GM12878 (cell line): ENCODE data around the gene ACTR1B. TPM values are rescaled to one million over a fixed set of nuclear protein-coding genes. Genes with fewer than 3 reads are reported as not detected.

Experiments used
- ATAC-seq: fragments of 200-7000 bp; cut with Tn5 transposase; 3 replicates; pipeline ENCODE4 v1.9.1; 2020; ENCODE audit warnings: mild to moderate bottlenecking, moderate library complexity
- BruUV-seq: library from RNA; stranded (reverse); fragments of 400-500 nt; replicated peaks from 2 replicates; lab custom pipeline; 2021; lab: Mats Ljungman, UMichigan
- CTCF ChIA-PET: fragments of 300-600 bp; sonication (Branson Sonifier 250); formaldehyde crosslinking; extraction: SDS; loops from one replicate; lab custom pipeline; 2021; ENCODE audit warnings: inconsistent platforms; lab: Yijun Ruan, JAX
- POLR2A ChIA-PET: fragments of 350-600 bp; formaldehyde crosslinking; extraction: SDS; loops from one replicate; lab custom pipeline; 2021; ENCODE audit warnings: inconsistent platforms; lab: Charles Lee
- RAD21 ChIA-PET: fragments of 300-600 bp; sonication (Branson Sonifier 250); formaldehyde crosslinking; loops from one replicate; lab custom pipeline; 2023; ENCODE audit warnings: antibody characterized with exemption; ENCODE audit not compliant: unreplicated experiment; lab: Charles Lee
- SMC1A ChIA-PET: fragments of 300-600 bp; sonication (Branson Sonifier 250); formaldehyde crosslinking; loops from one replicate; lab custom pipeline; 2023; ENCODE audit not compliant: unreplicated experiment, uncharacterized antibody; lab: Charles Lee
- DNase-seq: peaks from one replicate; pipeline ENCODE4 v3.0.0-alpha.2; 2011; ENCODE audit warnings: low read depth, low spot score
- FAIRE-seq: peaks from 3 replicates; lab custom pipeline; 2011; peaks lifted over from hg19 to GRCh38; lab: Jason Lieb, UNC
- H2AFZ ChIP-seq: 2 replicates; pipeline ENCODE4 v1.6.0; 2011; ENCODE audit warnings: low read depth, low read length, control low read depth; ENCODE audit not compliant: control insufficient read depth
- H3K27ac ChIP-seq: 2 replicates; pipeline ENCODE4 v1.5.1; 2011; ENCODE audit warnings: control low read depth; ENCODE audit not compliant: control insufficient read depth, insufficient read depth
- H3K27me3 ChIP-seq, 2 experiments: replicated peaks in 1 of 2; 2 replicates each; pipeline versions ENCODE4 v1.6.0 to v1.6.1; 2011; ENCODE audit warnings: low read length in 1 of 2; ENCODE audit not compliant: control insufficient read depth in 2 of 2, insufficient read depth in 2 of 2
- H3K36me3 ChIP-seq, 2 experiments: 2 replicates each; pipeline ENCODE4 v1.5.1; 2011; ENCODE audit warnings: low read length in 1 of 2; ENCODE audit not compliant: control insufficient read depth in 2 of 2, insufficient read depth in 2 of 2
- H3K4me1 ChIP-seq: 2 replicates; pipeline ENCODE4 v1.6.1; 2011; ENCODE audit warnings: mild to moderate bottlenecking, low read length, moderate library complexity, mixed read lengths; ENCODE audit not compliant: control insufficient read depth, insufficient read depth
- H3K4me2 ChIP-seq: 2 replicates; pipeline ENCODE4 v1.6.0; 2011; ENCODE audit warnings: control low read depth; ENCODE audit not compliant: control insufficient read depth, insufficient read depth
- H3K4me3 ChIP-seq: fragments of 200-600 bp; sonication (generic); 2 replicates; pipeline ENCODE4 v1.5.1; 2016
- H3K79me2 ChIP-seq: 2 replicates; pipeline ENCODE4 v1.6.0; 2011; ENCODE audit warnings: low read length; ENCODE audit not compliant: control insufficient read depth, insufficient read depth
- H3K9ac ChIP-seq: 2 replicates; pipeline ENCODE4 v1.8.0; 2011; ENCODE audit warnings: low read length, control low read depth, mixed read lengths; ENCODE audit not compliant: control insufficient read depth, insufficient read depth
- H3K9me3 ChIP-seq: replicated peaks from 3 replicates; pipeline ENCODE4 v1.5.1; 2011; ENCODE audit warnings: mild to moderate bottlenecking, low read length; ENCODE audit not compliant: control insufficient read depth, insufficient read depth
- H4K20me1 ChIP-seq: 2 replicates; pipeline ENCODE4 v1.6.0; 2011; ENCODE audit not compliant: control insufficient read depth, insufficient read depth
- EP300 ChIP-seq, 2 experiments: fragments of 150-350 bp in 1 of 2; IDR thresholded peaks; 2 replicates each; pipeline ENCODE4 v1.6.1; 2011 to 2012; ENCODE audit warnings: low read depth in 2 of 2, low read length in 2 of 2, borderline replicate concordance in 1 of 2, improper control_type of control experiment in 1 of 2, inconsistent platforms in 1 of 2; ENCODE audit not compliant: control insufficient read depth in 1 of 2
- ESRRA ChIP-seq: IDR thresholded peaks from 2 replicates; pipeline ENCODE4 v1.6.1; 2012; ENCODE audit warnings: mild to moderate bottlenecking, low read length, improper control_type of control experiment
- RUNX3 ChIP-seq: IDR thresholded peaks from 2 replicates; pipeline ENCODE4 v1.6.1; 2012; ENCODE audit warnings: low read length, inconsistent platforms
- TBL1XR1 ChIP-seq: IDR thresholded peaks from 2 replicates; pipeline ENCODE4 v1.6.1; 2012; ENCODE audit warnings: low read depth, low read length, improper control_type of control experiment
- TCF12 ChIP-seq: IDR thresholded peaks from 2 replicates; pipeline ENCODE4 v1.6.1; 2011; ENCODE audit warnings: low read depth, mild to moderate bottlenecking, low read length
- ZZZ3 ChIP-seq: IDR thresholded peaks from 2 replicates; pipeline ENCODE4 v1.6.1; 2011; ENCODE audit warnings: low read depth; ENCODE audit not compliant: control insufficient read depth, insufficient read length
- WGBS: methylation state at CpG from one replicate; pipeline ENCODE4 v1.1.6; 2016; ENCODE audit warnings: low lambda C conversion rate; ENCODE audit not compliant: insufficient replicate concordance, insufficient coverage; ENCODE audit errors: missing lambda C conversion rate; 5-methylcytosine and 5-hydroxymethylcytosine counted together
- in situ Hi-C: fragments of 300-500 bp; cut with MboI; formaldehyde crosslinking; loops from 9 replicates; pipeline ENCODE4 v1.14.3; 2018; ENCODE audit warnings: mixed read lengths
- intact Hi-C: fragments of 100-400 bp; cut with micrococcal nuclease; formaldehyde crosslinking; loops from one replicate; pipeline ENCODE4 v1.14.2; 2022; ENCODE audit not compliant: unreplicated experiment
- polyA plus RNA-seq, 11 experiments: library from polyadenylated mRNA; depleted of rRNA in 4 of 11; unstranded in 6 of 11; stranded (reverse) in 5 of 11; fragments of >200 nt; fragmentation: Nextera tagmentation in 4 of 11; fragmentation: Illumina TruSeq in 1 of 11; extraction: Ambion mirVana in 4 of 11; extraction: Trizol in 1 of 11; gene quantifications; 1 replicate in 1 of 11; 2 replicates in 10 of 11; pipeline versions ENCODE4 v1.2.1 to v1.2.3, GENCODE V29; 2011 to 2016; ENCODE audit warnings: inconsistent platforms in 2 of 11, missing spikeins in 2 of 11, low read depth in 1 of 11
- total RNA-seq, 4 experiments: library from RNA; depleted of rRNA in 3 of 4; stranded (reverse); fragments of >200 nt in 3 of 4; fragmentation: Illumina TruSeq in 1 of 4; extraction: Trizol in 1 of 4; gene quantifications; 2 replicates each; pipeline versions ENCODE4 v1.2.1 to v1.2.3, GENCODE V29; 2013 to 2021

Gene ACTR1B
- total and polyA plus RNA-seq, 10 of the 15 experiments (the other 5 are each of a cell fraction or from before 2014, with no cell fraction given) = 1.3 to 62.8 (median 44.8) TPM

DNA sequence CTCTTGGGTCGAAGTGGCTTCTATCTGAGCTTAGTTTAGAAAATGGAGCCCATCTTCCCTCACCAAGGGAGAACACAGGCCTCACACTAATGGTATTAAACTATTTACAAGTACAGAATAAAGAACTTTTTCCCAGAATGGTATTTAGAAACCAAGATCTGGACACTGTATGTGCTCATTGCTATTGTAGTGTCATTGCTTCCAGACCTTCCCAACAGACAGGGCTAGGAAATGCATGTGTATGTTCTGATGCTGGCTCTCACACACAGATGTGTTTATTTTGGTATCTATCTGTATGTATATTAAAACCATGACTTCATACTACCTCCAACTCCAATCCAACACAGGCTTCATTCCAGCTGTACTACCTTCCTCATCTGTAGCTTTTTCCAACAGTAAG, 10.0 kb downstream of the ACTR1B start:
- ChIA-PET CTCF (interaction anchor here (1.0 to 2.3 kb wide), 4 partner anchors 10 to 70 kb away, joined by 3 to 7 read pairs (median 4); partner anchors contain the start of gene ACTR1B), SMC1A (interaction anchor here (1.0 kb wide), 1 partner anchor 8 kb away, joined by 3 read pairs; no protein-coding TSS in a partner anchor), POLR2A (interaction anchor here (0.6 kb wide), 1 partner anchor 1339 kb away, joined by 7 read pairs; no protein-coding TSS in a partner anchor), RAD21 (no interaction called here)
- FAIRE-seq = no peak
- no peak for ATAC-seq
- WGBS = 43% methylated on average over 1 of the region's 1 CpG
- H3K36me3 ChIP-seq = peaks cover 6% of the 10 kb centered on the region in 2 experiments; a peak in 3 of 4 replicates
- intact Hi-C loops = no loop called here
- no peaks in the 10 kb centered on the region for H4K20me1 ChIP-seq
- no peak overlapping the region for H2AFZ ChIP-seq
- DNase-seq = no peak
- TF ChIP-seq RUNX3 = no peak
- TF ChIP-seq EP300 (IDR thresholded peaks at IDR 0.05; ENCODE audit: borderline replicate concordance in 1 of 2, control insufficient read depth in 1 of 2, low read depth in 2 of 2, low read length in 2 of 2) = no peak
- TF ChIP-seq TCF12 = no peak
- no peak for TF ChIP-seq ZZZ3
- no peak overlapping the region for H3K4me3 ChIP-seq
- no peaks in the 10 kb centered on the region for H3K27me3 ChIP-seq
- H3K27ac ChIP-seq = no peak overlapping the region
- H3K9me3 ChIP-seq = no peaks in the 10 kb centered on the region; the same call in 2 of the 3 replicates
- no peak overlapping the region for H3K4me2 ChIP-seq
- BruUV-seq = TSS peak; percentile 29
- no peaks in the 10 kb centered on the region for H3K79me2 ChIP-seq
- in situ Hi-C loops = no loop called here
- no peak overlapping the region for H3K9ac ChIP-seq
- no peaks in the 10 kb centered on the region for H3K4me1 ChIP-seq

DNA sequence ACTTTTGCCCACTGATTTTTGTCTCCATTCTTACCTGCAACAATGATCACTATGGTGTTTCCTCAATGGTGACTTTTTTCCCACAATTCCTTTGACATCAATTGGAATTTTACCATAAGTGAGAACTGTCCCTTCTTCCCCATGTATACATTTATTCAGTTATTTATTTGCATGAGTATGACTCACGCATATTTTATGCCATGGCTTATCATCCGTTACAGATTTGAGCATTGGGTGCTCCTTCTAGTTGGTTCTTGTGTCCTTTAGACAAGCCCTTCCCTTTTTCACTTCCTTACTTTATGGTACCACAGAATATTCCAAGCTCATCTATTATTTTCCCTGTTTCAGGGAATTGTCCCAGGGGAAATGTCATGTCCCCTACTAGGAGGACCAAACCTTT, 10.4 kb downstream of the ACTR1B start:
- Histone ChIP-seq H3K27ac (no peak overlapping the region), H4K20me1 (no peaks in the 10 kb centered on the region), H3K79me2 (no peaks in the 10 kb centered on the region), H3K4me1 (no peaks in the 10 kb centered on the region), H3K36me3 (peaks cover 6 to 7% of the 10 kb centered on the region in 2 experiments; a peak in 3 of 4 replicates), H3K4me2 (no peak overlapping the region), H3K4me3 (no peak overlapping the region), H3K9ac (no peak overlapping the region), H2AFZ (no peak overlapping the region), H3K9me3 (no peaks in the 10 kb centered on the region; the same call in 2 of the 3 replicates), H3K27me3 (no peaks in the 10 kb centered on the region)
- ChIA-PET RAD21 (no interaction called here), POLR2A (interaction anchor here (0.6 kb wide), 1 partner anchor 1340 kb away, joined by 7 read pairs; no protein-coding TSS in a partner anchor), SMC1A (interaction anchor here (1.0 kb wide), 1 partner anchor 9 kb away, joined by 3 read pairs; no protein-coding TSS in a partner anchor), CTCF (interaction anchor here (1.0 to 2.3 kb wide), 3 partner anchors 11 to 70 kb away, joined by 3 to 7 read pairs (median 5); partner anchors contain the start of gene ACTR1B)
- WGBS = 100% methylated on average over 2 of the region's 2 CpGs
- TF ChIP-seq ESRRA (no peak), TBL1XR1 (no peak)
- in situ Hi-C loops (no loop called here), intact Hi-C loops (no loop called here)
- FAIRE-seq (no peak), ATAC-seq (no peak), DNase-seq (no peak)
- no TSS peak for BruUV-seq
